H9 (cell line): ENCODE measurements around the gene LITAF. TPM values are rescaled to one million over a fixed set of nuclear protein-coding genes. Genes with fewer than 3 reads are reported as not detected.
"Not testable (repeated sequence)": the region's sequence is repeated elsewhere in the genome, so short reads cannot be mapped to it uniquely, and the experiment has no call there.

Experiments used
- DNase-seq: peaks from one replicate; pipeline ENCODE4 v3.0.0-alpha.2; 2017
- H2AFZ ChIP-seq: one replicate; pipeline ENCODE4 v1.6.1; 2013; ENCODE audit warnings: mild to moderate bottlenecking, low read length, control low read depth, moderate library complexity
- H2AK5ac ChIP-seq: 2 replicates; pipeline ENCODE4 v1.6.1; 2013; ENCODE audit warnings: low read length, control low read depth, mixed read lengths; ENCODE audit not compliant: insufficient read length
- H2BK120ac ChIP-seq: one replicate; pipeline ENCODE4 v1.6.1; 2013; ENCODE audit warnings: low read depth, mild to moderate bottlenecking, low read length, control low read depth, inconsistent platforms; ENCODE audit not compliant: poor library complexity, severe bottlenecking
- H2BK12ac ChIP-seq: 2 replicates; pipeline ENCODE4 v1.6.1; 2013; ENCODE audit warnings: low read length, control low read depth, mixed read lengths, low read depth; ENCODE audit not compliant: insufficient read length
- H2BK15ac ChIP-seq: 2 replicates; pipeline ENCODE4 v1.6.1; 2013; ENCODE audit warnings: low read depth, low read length, control low read depth
- H2BK20ac ChIP-seq: one replicate; pipeline ENCODE4 v1.6.1; 2013; ENCODE audit warnings: low read depth, mild to moderate bottlenecking, low read length, control low read depth, inconsistent platforms; ENCODE audit not compliant: poor library complexity, severe bottlenecking
- H2BK5ac ChIP-seq: 2 replicates; pipeline ENCODE4 v1.6.1; 2013; ENCODE audit warnings: low read length, control low read depth, mixed read lengths; ENCODE audit not compliant: insufficient read length
- H3K14ac ChIP-seq: 2 replicates; pipeline ENCODE4 v1.6.1; 2013; ENCODE audit warnings: low read length, control low read depth; ENCODE audit not compliant: insufficient read depth
- H3K18ac ChIP-seq: 2 replicates; pipeline ENCODE4 v1.6.1; 2013; ENCODE audit warnings: low read depth, mild to moderate bottlenecking, mixed read lengths, low read length, control low read depth; ENCODE audit not compliant: insufficient read length
- H3K23ac ChIP-seq: 2 replicates; pipeline ENCODE4 v1.6.1; 2013; ENCODE audit warnings: low read length, control low read depth, mixed read lengths, low read depth; ENCODE audit not compliant: insufficient read length
- H3K23me2 ChIP-seq: 2 replicates; pipeline ENCODE4 v1.6.1; 2013; ENCODE audit warnings: low read depth, mild to moderate bottlenecking, mixed read lengths, low read length, control low read depth; ENCODE audit not compliant: insufficient read length, poor library complexity, severe bottlenecking
- H3K27ac ChIP-seq: 2 replicates; pipeline ENCODE4 v1.5.1; 2013; ENCODE audit warnings: low read length, control low read depth, mixed read lengths, low read depth; ENCODE audit not compliant: insufficient read length
- H3K27me3 ChIP-seq: 2 replicates; pipeline ENCODE4 v1.6.1; 2013; ENCODE audit warnings: low read length, control low read depth, inconsistent platforms; ENCODE audit not compliant: insufficient read depth
- H3K4ac ChIP-seq: 2 replicates; pipeline ENCODE4 v1.6.1; 2013; ENCODE audit warnings: low read depth, mild to moderate bottlenecking, control low read depth, inconsistent platforms, low read length, moderate library complexity
- H3K4me1 ChIP-seq: 2 replicates; pipeline ENCODE4 v1.6.1; 2013; ENCODE audit warnings: low read length, control low read depth, inconsistent platforms; ENCODE audit not compliant: insufficient read depth
- H3K4me2 ChIP-seq: 2 replicates; pipeline ENCODE4 v1.6.1; 2013; ENCODE audit warnings: low read length, control low read depth, mixed read lengths; ENCODE audit not compliant: insufficient read length, insufficient read depth
- H3K56ac ChIP-seq: 2 replicates; pipeline ENCODE4 v1.6.1; 2013; ENCODE audit warnings: low read depth, mild to moderate bottlenecking, mixed read lengths, low read length, control low read depth; ENCODE audit not compliant: insufficient read length
- H3K79me1 ChIP-seq: 2 replicates; pipeline ENCODE4 v1.6.1; 2013; ENCODE audit warnings: low read depth, mild to moderate bottlenecking, moderate library complexity, low read length, control low read depth, inconsistent platforms; ENCODE audit not compliant: insufficient read depth, poor library complexity, severe bottlenecking
- H3K79me2 ChIP-seq: 2 replicates; pipeline ENCODE4 v1.6.1; 2013; ENCODE audit warnings: low read length, control low read depth, inconsistent platforms; ENCODE audit not compliant: insufficient read depth
- H3K9ac ChIP-seq: 2 replicates; pipeline ENCODE4 v1.6.1; 2013; ENCODE audit warnings: low read length, control low read depth, mixed read lengths; ENCODE audit not compliant: insufficient read length; ENCODE audit errors: extremely low read depth
- H3K9me3 ChIP-seq: one replicate; pipeline ENCODE4 v1.6.1; 2013; ENCODE audit warnings: low read depth, low read length, inconsistent platforms; ENCODE audit not compliant: control insufficient read depth
- H3T11ph ChIP-seq: one replicate; pipeline ENCODE4 v1.6.1; 2013; ENCODE audit warnings: mild to moderate bottlenecking, low read length, control low read depth, inconsistent platforms
- H4K20me1 ChIP-seq: one replicate; pipeline ENCODE4 v1.6.1; 2013; ENCODE audit not compliant: control insufficient read depth, insufficient read length, insufficient read depth
- H4K5ac ChIP-seq: 2 replicates; pipeline ENCODE4 v1.6.1; 2013; ENCODE audit warnings: low read depth, mild to moderate bottlenecking, mixed read lengths, low read length, control low read depth; ENCODE audit not compliant: insufficient read length
- H4K8ac ChIP-seq: replicated peaks from 2 replicates; pipeline ENCODE4 v1.6.1; 2013; ENCODE audit warnings: low read length, control low read depth, mixed read lengths, low read depth; ENCODE audit not compliant: insufficient read length
- H4K91ac ChIP-seq: 2 replicates; pipeline ENCODE4 v1.6.1; 2013; ENCODE audit warnings: low read depth, mild to moderate bottlenecking, moderate library complexity, mixed read lengths, low read length, control low read depth; ENCODE audit not compliant: insufficient read length
- H3K27ac Mint-ChIP-seq, 3 experiments: 2 replicates in 2 of 3; 3 replicates in 1 of 3; pipeline ENCODE4 v1.8.0; 2020 to 2021; ENCODE audit warnings: mixed read lengths in 3 of 3, mild to moderate bottlenecking in 1 of 3, moderate library complexity in 1 of 3
- H3K27me3 Mint-ChIP-seq: 2 replicates; pipeline ENCODE4 v1.8.0; 2021; ENCODE audit warnings: low read depth, mild to moderate bottlenecking, moderate library complexity, mixed read lengths
- H3K36me3 Mint-ChIP-seq, 3 experiments: 2 replicates in 2 of 3; 3 replicates in 1 of 3; pipeline ENCODE4 v1.8.0; 2020 to 2021; ENCODE audit warnings: low read depth in 3 of 3, mixed read lengths in 3 of 3; ENCODE audit not compliant: insufficient read depth in 1 of 3
- H3K4me1 Mint-ChIP-seq, 2 experiments: 2 replicates each; pipeline ENCODE4 v1.8.0; 2020; ENCODE audit warnings: mixed read lengths in 2 of 2
- H3K4me3 Mint-ChIP-seq, 2 experiments: 2 replicates in 1 of 2; 3 replicates in 1 of 2; pipeline ENCODE4 v1.8.0; 2020 to 2021; ENCODE audit warnings: mild to moderate bottlenecking in 2 of 2, mixed read lengths in 2 of 2, moderate library complexity in 1 of 2
- H3K9me3 Mint-ChIP-seq, 2 experiments: 2 replicates in 1 of 2; 3 replicates in 1 of 2; pipeline ENCODE4 v1.8.0; 2020; ENCODE audit warnings: mild to moderate bottlenecking in 2 of 2, mixed read lengths in 2 of 2, moderate library complexity in 1 of 2
- CTCF ChIP-seq: fragments of 200-600 bp; sonication (generic); conservative IDR thresholded peaks from 3 replicates; pipeline ENCODE4 v1.8.0; 2021; ENCODE audit warnings: antibody characterized with exemption, mild to moderate bottlenecking
- WGBS: extraction: QIAGEN DNeasy Blood & Tissue Kit; methylation state at CpG from one replicate; pipeline ENCODE4 v1.1.7; 2013; ENCODE audit warnings: missing lambda C conversion rate, low lambda C conversion rate, mixed read lengths; ENCODE audit not compliant: insufficient read length; ENCODE audit errors: extremely low coverage; 5-methylcytosine and 5-hydroxymethylcytosine counted together
- total RNA-seq: library from RNA; stranded (reverse); gene quantifications from 2 replicates; pipeline ENCODE4 v1.2.1, GENCODE V29; 2021

LITAF gene
- total RNA-seq, 1 experiment from 2014 or later, result 249 TPM

- H3K9me3 Mint-ChIP-seq, result no peaks in the 10 kb centered on the region; a peak in 1 of 5 replicates
- no peak overlapping the region for H2BK5ac ChIP-seq
- WGBS, result no CpG with 5 or more reads among the region's 12 CpGs
- H3K23ac ChIP-seq, result no peak overlapping the region
- H3K9me3 ChIP-seq, result no peaks in the 10 kb centered on the region
- no peak overlapping the region for H3K4ac ChIP-seq
- H2AK5ac ChIP-seq, result no peak overlapping the region
- H2BK12ac ChIP-seq, result no peak overlapping the region
- H3K9ac ChIP-seq, result no peak overlapping the region
- H3K4me2 ChIP-seq, result no peak overlapping the region
- H3K4me1 Mint-ChIP-seq, result peaks cover 16 to 25% of the 10 kb centered on the region in 2 experiments
- H3K14ac ChIP-seq, result no peak overlapping the region
- no peak overlapping the region for H2BK20ac ChIP-seq
- no peaks in the 10 kb centered on the region; a peak in 1 of 7 replicates for H3K36me3 Mint-ChIP-seq
- no peak overlapping the region for H3K56ac ChIP-seq
- H3K4me1 ChIP-seq, result no peaks in the 10 kb centered on the region; the same call in 1 of the 2 replicates
- no peaks in the 10 kb centered on the region for H3K27me3 ChIP-seq
- no peaks in the 10 kb centered on the region for H3K79me1 ChIP-seq
- no peak overlapping the region for H3T11ph ChIP-seq
- H4K91ac ChIP-seq, result no peak overlapping the region
- no peaks in the 10 kb centered on the region for H4K20me1 ChIP-seq
- H2BK120ac ChIP-seq, result no peak overlapping the region
- peak overlapping the region in 2 of 3 experiments; percentile 47 to 70; a peak in 3 of 7 replicates for H3K27ac Mint-ChIP-seq
- H3K18ac ChIP-seq, result no peak overlapping the region
- no peaks in the 10 kb centered on the region for H3K23me2 ChIP-seq
- no peak overlapping the region for H3K4me3 Mint-ChIP-seq
- H3K27me3 Mint-ChIP-seq, result no peaks in the 10 kb centered on the region; the same call in none of the 2 replicates
- TF ChIP-seq CTCF, result no peak
- H3K79me2 ChIP-seq, result no peaks in the 10 kb centered on the region
- no peak overlapping the region for H2BK15ac ChIP-seq
- H3K27ac ChIP-seq, result no peak overlapping the region
- H4K5ac ChIP-seq, result no peak overlapping the region
- no peak overlapping the region for H4K8ac ChIP-seq
- H2AFZ ChIP-seq, result no peak overlapping the region
- no peak for DNase-seq
These were observed 79.9 kb downstream of the LITAF start for GRCh38 chr16:11506741-11507305.

GRCh38 chr16:11504261-11504660 is 82.5 kb downstream of the LITAF start:
- H3K4ac ChIP-seq, H3K27me3 Mint-ChIP-seq, H3K14ac ChIP-seq, H2BK5ac ChIP-seq, H3K9me3 ChIP-seq, H3K79me1 ChIP-seq, H3K4me1 ChIP-seq, H3K23ac ChIP-seq, H2AFZ ChIP-seq, H3K27ac ChIP-seq, DNase-seq, H3K9ac ChIP-seq, H2BK20ac ChIP-seq, H2BK15ac ChIP-seq, H2AK5ac ChIP-seq, H4K5ac ChIP-seq, H3K4me3 Mint-ChIP-seq, H4K8ac ChIP-seq, H3K23me2 ChIP-seq, H3T11ph ChIP-seq, H4K20me1 ChIP-seq, H3K4me2 ChIP-seq, H3K56ac ChIP-seq, H3K27me3 ChIP-seq, H2BK12ac ChIP-seq, H3K18ac ChIP-seq, H3K36me3 Mint-ChIP-seq, H3K9me3 Mint-ChIP-seq, H2BK120ac ChIP-seq, H4K91ac ChIP-seq, H3K79me2 ChIP-seq: not testable (repeated sequence)
- peaks cover 29 to 42% of the 10 kb centered on the region in 2 experiments for H3K4me1 Mint-ChIP-seq
- peak overlapping the region in 1 of 3 experiments; percentile 87; a peak in 1 of 7 replicates for H3K27ac Mint-ChIP-seq
- WGBS, result no CpG with 5 or more reads among the region's 13 CpGs
